Measurements from ENCODE around the gene CHD8. TPM values are rescaled to one million over a fixed set of nuclear protein-coding genes. Genes with fewer than 3 reads are reported as not detected.

Gene CHD8
- total and polyA plus RNA-seq, 9 donors = 27.1 to 79.3 (median 63.4) TPM

- DNase-seq = no peak
- Histone ChIP-seq H3K4me3 (no peak overlapping the region), H3K27ac (no peak overlapping the region), H3K36me3 (no peaks in the 10 kb centered on the region), H3K9me3 (no peaks in the 10 kb centered on the region), H3K27me3 (no peaks in the 10 kb centered on the region), H3K4me1 (ENCODE audit: insufficient read depth) (no peaks in the 10 kb centered on the region)
- WGBS, 3 donors = 49 to 63% (median 55%) methylated on average over 1 of the region's 1 CpG
- intact Hi-C loops (cut with DNase I) = no loop called here
- TF ChIP-seq POLR2A (IDR thresholded peaks at IDR 0.05) = no peak
- TF ChIP-seq CTCF (IDR thresholded peaks at IDR 0.05) = no peak
- TF ChIP-seq EP300 (IDR thresholded peaks at IDR 0.05) = no peak
Measured at GRCh38 chr14:21486640-21487087, 30.7 kb upstream of the CHD8 start.

- H3K36me3 ChIP-seq = no peaks in the 10 kb centered on the region
- peaks cover 5% of the 10 kb centered on the region for H3K4me1 ChIP-seq (ENCODE audit: insufficient read depth)
- 0 to 1% (median 0%) methylated on average over 49 of the region's 49 CpGs for WGBS, 3 donors
- intact Hi-C loops (cut with DNase I) = loop anchor here in 1 of 4 donors (2.0 kb wide), 1 partner anchor 20 kb away; the partner anchor contains the start of gene CHD8
- peak; percentile 92 to 96 (median 94) for DNase-seq
- H3K27me3 ChIP-seq = no peaks in the 10 kb centered on the region
- peak within 1 kb of the TSS; percentile 79 for H3K4me3 ChIP-seq
- peak within 1 kb of the TSS; percentile 58 to 66 for H3K27ac ChIP-seq
- no peaks in the 10 kb centered on the region for H3K9me3 ChIP-seq
- TF ChIP-seq EP300 (IDR thresholded peaks at IDR 0.05) (peak; percentile 35), CTCF (IDR thresholded peaks at IDR 0.05) (peak; percentile 96 to 99 (median 98)), POLR2A (IDR thresholded peaks at IDR 0.05) (peak; percentile 80)
Measured at GRCh38 chr14:21476925-21477681, 21.2 kb upstream of the CHD8 start, which contains the start of the genes RAB2B and TOX4. TSS of gene RAB2B (minus strand) at chr14:21476959. CDS start at chr14:21476872, 87 bp downstream. TSS of gene TOX4 (plus strand) at chr14:21477195. CDS start at chr14:21477279, 84 bp downstream.

- intact Hi-C loops (cut with DNase I) = loop anchor here in 1 of 4 donors (2.0 kb wide), 1 partner anchor 20 kb away; the partner anchor contains the start of gene CHD8
Measured at GRCh38 chr14:21476523-21476924, 20.6 kb upstream of the CHD8 start.

More at GRCh38 chr14:21476523-21476924, 20.6 kb upstream of the CHD8 start:
- Histone ChIP-seq H3K4me1 (ENCODE audit: insufficient read depth) (peaks cover 5% of the 10 kb centered on the region), H3K27me3 (no peaks in the 10 kb centered on the region), H3K27ac (peak overlapping the region; percentile 58 to 66), H3K9me3 (no peaks in the 10 kb centered on the region), H3K36me3 (no peaks in the 10 kb centered on the region), H3K4me3 (peak overlapping the region; percentile 79)
- 1% methylated on average over 22 to 27 of the region's 27 CpGs for WGBS, 3 donors
- DNase-seq = peak; percentile 80 to 92 (median 87)
- TF ChIP-seq CTCF (IDR thresholded peaks at IDR 0.05) = no peak
- no peak for TF ChIP-seq POLR2A (IDR thresholded peaks at IDR 0.05)
- no peak for TF ChIP-seq EP300 (IDR thresholded peaks at IDR 0.05)
